DND-41 (cell line): ENCODE results near the gene RNF130.

Experiments
- ATAC-seq: fragments of 200-7000 bp; cut with Tn5 transposase; 3 replicates; pipeline ENCODE4 v1.9.1; 2021; ENCODE audit warnings: low read depth; ENCODE audit not compliant: insufficient read depth
- DNase-seq: peaks from one replicate; pipeline ENCODE4 v3.0.0-alpha.2; 2020
- H2AFZ ChIP-seq: 2 replicates; pipeline ENCODE4 v1.6.0; 2012; ENCODE audit warnings: low read depth, low read length
- H3K27ac ChIP-seq: 2 replicates; pipeline ENCODE4 v1.5.1; 2012; ENCODE audit warnings: low read length, inconsistent platforms
- H3K27me3 ChIP-seq: fragments of 200-600 bp; sonication (generic); 2 replicates; pipeline ENCODE4 v1.6.0; 2012; ENCODE audit warnings: low read length, mild to moderate bottlenecking, inconsistent platforms; ENCODE audit not compliant: insufficient read depth, poor library complexity
- H3K36me3 ChIP-seq: 2 replicates; pipeline ENCODE4 v1.5.1; 2012; ENCODE audit warnings: low read length, inconsistent platforms; ENCODE audit not compliant: insufficient read depth
- H3K4me1 ChIP-seq: 2 replicates; pipeline ENCODE4 v1.5.1; 2012; ENCODE audit warnings: mild to moderate bottlenecking, low read length; ENCODE audit not compliant: insufficient read depth
- H3K4me2 ChIP-seq: 2 replicates; pipeline ENCODE4 v1.6.0; 2012; ENCODE audit warnings: mild to moderate bottlenecking, moderate library complexity, low read length, inconsistent platforms; ENCODE audit not compliant: insufficient read depth
- H3K4me3 ChIP-seq, 2 experiments: fragments of 200-600 bp in 1 of 2; shearing (Covaris generic) in 1 of 2; 2 replicates each; pipeline ENCODE4 v1.5.1; 2012 to 2016; ENCODE audit warnings: inconsistent platforms in 2 of 2, low read length in 2 of 2, mild to moderate bottlenecking in 2 of 2, low read depth in 1 of 2, moderate library complexity in 1 of 2
- H3K79me2 ChIP-seq: 2 replicates; pipeline ENCODE4 v1.6.0; 2012; ENCODE audit warnings: low read length, inconsistent platforms; ENCODE audit not compliant: insufficient read depth
- H3K9ac ChIP-seq: 2 replicates; pipeline ENCODE4 v1.6.0; 2012; ENCODE audit warnings: low read depth, mild to moderate bottlenecking, inconsistent platforms, low read length, moderate library complexity
- H3K9me3 ChIP-seq: 2 replicates; pipeline ENCODE4 v1.5.1; 2012; ENCODE audit warnings: low read length, moderate library complexity, mild to moderate bottlenecking, inconsistent platforms; ENCODE audit not compliant: insufficient read depth, severe bottlenecking
- H4K20me1 ChIP-seq: 2 replicates; pipeline ENCODE4 v1.6.0; 2012; ENCODE audit warnings: low read length; ENCODE audit not compliant: insufficient read depth
- EZH2 ChIP-seq: IDR thresholded peaks from 3 replicates; pipeline ENCODE4 v1.6.1; 2012; ENCODE audit warnings: borderline replicate concordance, low read depth, mild to moderate bottlenecking, moderate library complexity, low read length, inconsistent platforms; ENCODE audit not compliant: severe bottlenecking
- TF ChIP-seq, protein P1 (sequence below): IDR thresholded peaks from 2 replicates; pipeline ENCODE4 v1.5.1; 2012; ENCODE audit warnings: borderline replicate concordance, low read length, moderate library complexity, mild to moderate bottlenecking; ENCODE audit not compliant: poor library complexity, severe bottlenecking; ENCODE audit errors: extremely low read depth

Gene RNF130

DNA sequence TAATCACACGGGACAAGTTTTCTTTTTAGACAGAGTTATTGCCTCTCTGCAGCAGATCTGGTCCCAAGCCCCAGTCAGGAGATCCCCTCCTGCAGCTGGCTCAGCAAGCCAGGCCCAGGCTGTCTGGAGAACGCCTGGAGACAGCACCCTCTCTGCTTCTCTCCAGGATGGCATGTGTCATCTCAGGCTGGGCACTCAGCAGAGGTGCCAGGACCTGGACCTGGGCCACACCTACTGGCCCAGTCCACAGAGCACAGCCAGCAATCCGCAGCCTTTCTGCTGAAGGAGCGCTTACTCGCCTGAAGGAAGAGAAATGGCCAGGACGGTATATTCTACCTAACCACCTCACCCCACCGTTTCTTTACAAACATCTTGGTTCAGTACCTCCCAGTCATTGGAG, 159.2 kb downstream of the RNF130 start:
- ATAC-seq, result no peak
- Histone ChIP-seq H3K4me3 (no peak overlapping the region), H3K9me3 (no peaks in the 10 kb centered on the region), H3K4me2 (no peak overlapping the region), H3K36me3 (no peaks in the 10 kb centered on the region), H3K79me2 (no peaks in the 10 kb centered on the region), H4K20me1 (no peaks in the 10 kb centered on the region; the same call in 1 of the 2 replicates), H3K27me3 (no peaks in the 10 kb centered on the region), H3K9ac (no peak overlapping the region), H3K4me1 (peaks cover 10% of the 10 kb centered on the region), H3K27ac (no peak overlapping the region), H2AFZ (no peak overlapping the region)
- no peak for TF ChIP-seq EZH2
- TF ChIP-seq, protein P1, sequence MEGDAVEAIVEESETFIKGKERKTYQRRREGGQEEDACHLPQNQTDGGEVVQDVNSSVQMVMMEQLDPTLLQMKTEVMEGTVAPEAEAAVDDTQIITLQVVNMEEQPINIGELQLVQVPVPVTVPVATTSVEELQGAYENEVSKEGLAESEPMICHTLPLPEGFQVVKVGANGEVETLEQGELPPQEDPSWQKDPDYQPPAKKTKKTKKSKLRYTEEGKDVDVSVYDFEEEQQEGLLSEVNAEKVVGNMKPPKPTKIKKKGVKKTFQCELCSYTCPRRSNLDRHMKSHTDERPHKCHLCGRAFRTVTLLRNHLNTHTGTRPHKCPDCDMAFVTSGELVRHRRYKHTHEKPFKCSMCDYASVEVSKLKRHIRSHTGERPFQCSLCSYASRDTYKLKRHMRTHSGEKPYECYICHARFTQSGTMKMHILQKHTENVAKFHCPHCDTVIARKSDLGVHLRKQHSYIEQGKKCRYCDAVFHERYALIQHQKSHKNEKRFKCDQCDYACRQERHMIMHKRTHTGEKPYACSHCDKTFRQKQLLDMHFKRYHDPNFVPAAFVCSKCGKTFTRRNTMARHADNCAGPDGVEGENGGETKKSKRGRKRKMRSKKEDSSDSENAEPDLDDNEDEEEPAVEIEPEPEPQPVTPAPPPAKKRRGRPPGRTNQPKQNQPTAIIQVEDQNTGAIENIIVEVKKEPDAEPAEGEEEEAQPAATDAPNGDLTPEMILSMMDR, result no peak
- no peak for DNase-seq

DNA sequence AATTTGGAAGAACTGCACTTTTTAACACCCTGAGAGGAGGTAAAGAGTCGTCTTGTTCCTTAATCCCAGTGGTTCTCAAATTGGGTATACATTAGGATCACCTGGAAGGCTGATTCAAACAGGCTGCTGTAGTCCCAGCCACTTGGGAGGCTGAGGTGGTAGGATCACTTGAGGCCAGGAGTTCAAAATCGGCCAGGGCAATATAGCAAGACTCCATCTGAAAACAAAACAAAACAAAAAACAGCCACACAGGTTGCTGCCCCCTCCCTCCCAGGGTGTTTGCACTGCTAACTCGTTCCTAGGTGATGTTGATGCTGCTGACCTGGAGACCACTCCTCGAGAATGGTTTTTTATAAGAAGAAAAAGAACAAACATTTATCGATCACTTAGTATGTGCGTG, 162.3 kb downstream of the RNF130 start:
- H3K4me1 ChIP-seq, result peaks cover 34% of the 10 kb centered on the region
- no peak overlapping the region for H3K4me2 ChIP-seq
- DNase-seq, result no peak
- no peak for ATAC-seq
- no peak overlapping the region for H3K9ac ChIP-seq
- no peaks in the 10 kb centered on the region for H3K27me3 ChIP-seq
- no peak overlapping the region for H2AFZ ChIP-seq
- H4K20me1 ChIP-seq, result peaks cover 17% of the 10 kb centered on the region; the same call in 1 of the 2 replicates
- no peaks in the 10 kb centered on the region for H3K9me3 ChIP-seq
- H3K79me2 ChIP-seq, result peaks cover 29% of the 10 kb centered on the region
- peaks cover 21% of the 10 kb centered on the region for H3K36me3 ChIP-seq
- no peak overlapping the region for H3K4me3 ChIP-seq
- no peak overlapping the region for H3K27ac ChIP-seq
- TF ChIP-seq EZH2, result no peak
- TF ChIP-seq, protein P1, result no peak

DNA sequence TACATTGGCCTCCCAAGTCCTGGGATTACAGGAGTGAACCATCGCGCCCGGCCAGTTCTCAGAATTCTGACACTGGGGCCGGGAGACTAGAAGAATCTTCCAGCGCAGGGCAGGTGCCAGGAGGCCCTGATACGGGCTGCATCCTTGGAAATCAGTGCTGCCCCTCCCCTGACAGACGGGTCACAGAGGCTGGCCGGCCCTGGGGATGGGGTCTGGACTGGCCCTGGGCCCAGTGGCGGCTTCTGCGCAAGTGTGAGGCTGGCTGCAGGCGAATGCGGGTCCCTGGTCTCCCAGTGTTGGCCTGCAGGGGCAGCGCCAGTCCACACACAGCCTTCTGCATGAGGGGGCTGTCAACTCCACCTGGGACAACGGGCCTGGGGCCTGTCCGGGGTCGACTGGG, 163.0 kb downstream of the RNF130 start:
- Histone ChIP-seq H3K4me1 (peaks cover 34% of the 10 kb centered on the region), H3K9me3 (no peaks in the 10 kb centered on the region), H3K36me3 (peaks cover 26% of the 10 kb centered on the region), H4K20me1 (peaks cover 17% of the 10 kb centered on the region), H3K4me3 (peak overlapping the region in 1 of 2 experiments; percentile 93; a peak in 1 of 4 replicates), H3K27ac (no peak overlapping the region), H3K79me2 (peaks cover 34% of the 10 kb centered on the region), H3K27me3 (no peaks in the 10 kb centered on the region), H2AFZ (peak overlapping the region; percentile 95), H3K4me2 (peak overlapping the region; percentile 93), H3K9ac (peak overlapping the region; percentile 71; the same call in 1 of the 2 replicates)
- TF ChIP-seq, protein P1, result peak; percentile 43
- no peak for TF ChIP-seq EZH2
- no peak for ATAC-seq
- no peak for DNase-seq
